Measurements from ENCODE around the gene EMILIN1. TPM values are rescaled to one million over a fixed set of nuclear protein-coding genes. Genes with fewer than 3 reads are reported as not detected.

The EMILIN1 gene
- total RNA-seq, 1 donor from 2014 or later = 1.1 TPM

GRCh38 chr2:27096748-27097297, 18.4 kb downstream of the EMILIN1 start:
- H3K27ac Mint-ChIP-seq = no peak overlapping the region
- no peak overlapping the region for H3K4me3 Mint-ChIP-seq (ENCODE audit: low read depth)

GRCh38 chr2:27097341-27097740, 18.9 kb downstream of the EMILIN1 start:
- no peak for TF ChIP-seq CTCF (IDR thresholded peaks at IDR 0.05; ENCODE audit: unreplicated experiment)
- Mint-ChIP-seq H3K4me3 (ENCODE audit: low read depth) (no peak overlapping the region), H3K27ac (no peak overlapping the region), H3K36me3 (ENCODE audit: insufficient read depth) (no peaks in the 10 kb centered on the region), H3K4me1 (ENCODE audit: low read depth) (peaks cover 6% of the 10 kb centered on the region), H3K27me3 (peaks cover 5% of the 10 kb centered on the region), H3K9me3 (ENCODE audit: low read depth) (no peaks in the 10 kb centered on the region)
- no peak for DNase-seq (ENCODE audit: low spot score, unreplicated experiment)

More at GRCh38 chr2:27096748-27097297, 18.4 kb downstream of the EMILIN1 start:
- Mint-ChIP-seq H3K9me3 (ENCODE audit: low read depth) (no peaks in the 10 kb centered on the region), H3K36me3 (ENCODE audit: insufficient read depth) (no peaks in the 10 kb centered on the region), H3K4me1 (ENCODE audit: low read depth) (peaks cover 6% of the 10 kb centered on the region), H3K27me3 (peaks cover 3% of the 10 kb centered on the region)
- DNase-seq (ENCODE audit: low spot score, unreplicated experiment) = no peak
- no peak for TF ChIP-seq CTCF (IDR thresholded peaks at IDR 0.05; ENCODE audit: unreplicated experiment)

GRCh38 chr2:27099334-27099955, 21.0 kb downstream of the EMILIN1 start:
- TF ChIP-seq CTCF (IDR thresholded peaks at IDR 0.05; ENCODE audit: unreplicated experiment) = no peak

GRCh38 chr2:27100036-27100435, 21.6 kb downstream of the EMILIN1 start:
- no peak for TF ChIP-seq CTCF (IDR thresholded peaks at IDR 0.05; ENCODE audit: unreplicated experiment)
- H3K4me3 Mint-ChIP-seq (ENCODE audit: low read depth) = no peak overlapping the region

More at GRCh38 chr2:27099334-27099955, 21.0 kb downstream of the EMILIN1 start:
- no peak for DNase-seq (ENCODE audit: low spot score, unreplicated experiment)
- Mint-ChIP-seq H3K27me3 (peaks cover 11% of the 10 kb centered on the region), H3K9me3 (ENCODE audit: low read depth) (no peaks in the 10 kb centered on the region), H3K4me1 (ENCODE audit: low read depth) (peaks cover 6% of the 10 kb centered on the region), H3K36me3 (ENCODE audit: insufficient read depth) (no peaks in the 10 kb centered on the region), H3K4me3 (ENCODE audit: low read depth) (no peak overlapping the region), H3K27ac (no peak overlapping the region)

GRCh38 chr2:27102329-27102728, 23.9 kb downstream of the EMILIN1 start:
- no peak overlapping the region for H3K27ac Mint-ChIP-seq
- DNase-seq (ENCODE audit: low spot score, unreplicated experiment) = no peak
- no peaks in the 10 kb centered on the region for H3K4me1 Mint-ChIP-seq (ENCODE audit: low read depth)
- peaks cover 21% of the 10 kb centered on the region for H3K27me3 Mint-ChIP-seq
- TF ChIP-seq CTCF (IDR thresholded peaks at IDR 0.05; ENCODE audit: unreplicated experiment) = no peak
- no peak overlapping the region for H3K4me3 Mint-ChIP-seq (ENCODE audit: low read depth)
- H3K9me3 Mint-ChIP-seq (ENCODE audit: low read depth) = no peaks in the 10 kb centered on the region
- H3K36me3 Mint-ChIP-seq (ENCODE audit: insufficient read depth) = no peaks in the 10 kb centered on the region

More at GRCh38 chr2:27100036-27100435, 21.6 kb downstream of the EMILIN1 start:
- Mint-ChIP-seq H3K4me1 (ENCODE audit: low read depth) (peaks cover 6% of the 10 kb centered on the region), H3K27me3 (peaks cover 14% of the 10 kb centered on the region), H3K9me3 (ENCODE audit: low read depth) (no peaks in the 10 kb centered on the region), H3K36me3 (ENCODE audit: insufficient read depth) (no peaks in the 10 kb centered on the region), H3K27ac (no peak overlapping the region)
- no peak for DNase-seq (ENCODE audit: low spot score, unreplicated experiment)
